ENCODE results near the gene SRP14. TPM values are rescaled to one million over a fixed set of nuclear protein-coding genes. Genes with fewer than 3 reads are reported as not detected.

SRP14 gene
- total RNA-seq, 4 donors from 2014 or later, result 105 to 163 (median 146) TPM

DNA sequence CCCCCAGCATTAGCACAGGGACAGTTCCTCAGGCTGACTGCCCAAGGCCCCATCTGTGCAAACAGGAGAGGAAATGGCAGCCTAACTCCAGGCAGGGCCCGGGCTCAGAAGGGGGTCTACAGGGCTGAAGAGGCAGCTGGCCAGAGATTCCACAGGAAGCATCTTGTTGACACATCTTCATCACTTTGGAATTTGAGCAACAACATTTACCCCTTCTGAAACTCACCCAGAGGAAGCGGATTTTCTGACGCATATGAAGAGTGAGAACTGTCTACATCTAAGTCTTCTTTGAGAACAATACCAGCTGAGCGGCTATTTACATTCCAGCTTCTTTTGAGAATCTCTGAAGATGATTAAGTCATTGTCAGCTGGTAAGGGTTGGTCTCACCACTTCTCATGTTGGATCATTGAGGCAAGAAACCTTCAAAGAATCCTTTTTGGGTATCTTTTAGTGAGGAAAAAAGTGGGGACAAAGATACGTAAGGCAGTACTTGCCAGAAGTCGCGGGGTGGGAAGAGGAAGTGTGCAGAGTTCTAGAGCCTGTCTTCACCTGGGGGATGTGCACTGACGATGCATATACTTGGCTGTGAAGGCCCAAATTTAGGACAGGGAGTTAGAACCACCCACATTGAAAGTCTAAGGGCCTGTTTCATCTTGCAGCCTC lies 25.4 kb upstream of the SRP14 start:
- Histone ChIP-seq H3K9me3 (no peaks in the 10 kb centered on the region), H3K4me1 (peaks cover 0 to 16% (median 14%) of the 10 kb centered on the region in 4 donors), H3K4me3 (no peak overlapping the region), H3K36me3 (no peaks in the 10 kb centered on the region), H3K27ac (peak overlapping the region in 2 of 4 donors; percentile 66 to 69), H3K27me3 (no peaks in the 10 kb centered on the region)
- TF ChIP-seq, protein P1, sequence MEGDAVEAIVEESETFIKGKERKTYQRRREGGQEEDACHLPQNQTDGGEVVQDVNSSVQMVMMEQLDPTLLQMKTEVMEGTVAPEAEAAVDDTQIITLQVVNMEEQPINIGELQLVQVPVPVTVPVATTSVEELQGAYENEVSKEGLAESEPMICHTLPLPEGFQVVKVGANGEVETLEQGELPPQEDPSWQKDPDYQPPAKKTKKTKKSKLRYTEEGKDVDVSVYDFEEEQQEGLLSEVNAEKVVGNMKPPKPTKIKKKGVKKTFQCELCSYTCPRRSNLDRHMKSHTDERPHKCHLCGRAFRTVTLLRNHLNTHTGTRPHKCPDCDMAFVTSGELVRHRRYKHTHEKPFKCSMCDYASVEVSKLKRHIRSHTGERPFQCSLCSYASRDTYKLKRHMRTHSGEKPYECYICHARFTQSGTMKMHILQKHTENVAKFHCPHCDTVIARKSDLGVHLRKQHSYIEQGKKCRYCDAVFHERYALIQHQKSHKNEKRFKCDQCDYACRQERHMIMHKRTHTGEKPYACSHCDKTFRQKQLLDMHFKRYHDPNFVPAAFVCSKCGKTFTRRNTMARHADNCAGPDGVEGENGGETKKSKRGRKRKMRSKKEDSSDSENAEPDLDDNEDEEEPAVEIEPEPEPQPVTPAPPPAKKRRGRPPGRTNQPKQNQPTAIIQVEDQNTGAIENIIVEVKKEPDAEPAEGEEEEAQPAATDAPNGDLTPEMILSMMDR (IDR thresholded peaks at IDR 0.05), result no peak
- TF ChIP-seq POLR2A (IDR thresholded peaks at IDR 0.05), result no peak
- peak in 2 of 3 donors; percentile 55 to 64 for DNase-seq

DNA sequence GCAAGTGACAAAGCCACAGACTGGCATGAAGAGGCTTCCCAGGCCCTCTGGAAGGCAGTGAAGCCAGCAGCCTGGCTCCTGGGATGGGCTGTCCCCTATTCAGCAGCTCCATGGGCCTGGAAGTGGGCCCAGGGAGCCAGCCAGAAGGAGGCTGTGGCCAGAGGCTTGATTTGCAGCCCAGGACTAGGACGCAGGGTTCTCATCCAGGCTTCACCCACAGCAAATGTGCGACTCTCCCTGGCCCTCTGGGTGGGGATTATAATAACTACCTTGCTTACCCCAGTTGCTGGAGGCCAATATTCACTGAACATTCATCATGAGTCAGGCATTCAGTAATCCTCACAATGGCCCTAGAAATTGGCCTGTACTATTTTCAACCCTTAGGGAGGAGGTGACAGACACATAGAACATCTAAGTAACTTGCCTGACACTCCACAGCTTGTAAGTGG lies 24.6 kb upstream of the SRP14 start:
- Histone ChIP-seq H3K36me3 (no peaks in the 10 kb centered on the region), H3K27me3 (no peaks in the 10 kb centered on the region), H3K4me3 (no peak overlapping the region), H3K9me3 (no peaks in the 10 kb centered on the region), H3K27ac (peak overlapping the region in 2 of 4 donors; percentile 66 to 69), H3K4me1 (peaks cover 0 to 10% (median 6%) of the 10 kb centered on the region in 4 donors)
- TF ChIP-seq, protein P1 (IDR thresholded peaks at IDR 0.05), result no peak
- no peak for TF ChIP-seq POLR2A (IDR thresholded peaks at IDR 0.05)
- DNase-seq, result peak in 1 of 3 donors; percentile 45

DNA sequence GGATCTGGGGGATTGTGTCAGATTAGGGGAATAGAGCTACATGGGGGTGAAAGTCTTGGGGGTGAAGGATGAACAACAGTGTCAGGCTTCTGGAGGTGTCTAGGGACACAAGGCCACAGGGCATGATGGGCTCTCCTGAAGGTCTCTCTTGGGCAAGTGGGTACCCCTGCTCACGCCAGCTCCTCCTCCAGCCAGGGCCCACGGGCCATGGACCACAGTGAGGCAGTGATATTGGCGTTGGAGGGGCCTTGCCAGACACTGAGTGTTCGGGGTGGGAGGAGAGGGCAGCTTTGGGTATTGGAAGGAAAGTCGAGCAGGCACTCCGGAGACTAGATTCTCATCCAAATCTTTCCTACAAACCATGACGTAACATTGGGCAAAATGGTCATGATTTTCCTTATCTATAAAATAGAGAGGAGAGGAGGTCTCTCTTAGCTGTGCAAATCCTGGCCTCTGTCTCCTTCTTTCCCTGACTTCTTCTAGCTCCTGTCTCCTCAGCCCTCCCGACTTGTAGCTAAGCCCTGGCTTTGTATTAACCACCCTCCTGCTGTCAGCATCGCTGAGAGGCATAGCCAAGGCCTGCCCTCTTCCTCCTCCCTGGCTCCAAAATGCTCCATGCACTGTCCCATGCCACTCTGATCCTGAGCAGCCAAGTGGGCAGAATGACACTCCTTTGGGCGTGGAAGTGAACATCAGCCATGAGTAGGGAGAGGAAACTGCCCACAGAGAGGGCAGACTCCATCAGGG lies 24.0 kb upstream of the SRP14 start:
- TF ChIP-seq POLR2A (IDR thresholded peaks at IDR 0.05), result no peak
- TF ChIP-seq, protein P1 (IDR thresholded peaks at IDR 0.05), result no peak
- Histone ChIP-seq H3K4me1 (peaks cover 0 to 10% (median 3%) of the 10 kb centered on the region in 4 donors), H3K27me3 (no peaks in the 10 kb centered on the region), H3K9me3 (no peaks in the 10 kb centered on the region), H3K4me3 (no peak overlapping the region), H3K36me3 (no peaks in the 10 kb centered on the region), H3K27ac (peak overlapping the region in 1 of 4 donors; percentile 66)
- peak in 1 of 3 donors; percentile 28 for DNase-seq

DNA sequence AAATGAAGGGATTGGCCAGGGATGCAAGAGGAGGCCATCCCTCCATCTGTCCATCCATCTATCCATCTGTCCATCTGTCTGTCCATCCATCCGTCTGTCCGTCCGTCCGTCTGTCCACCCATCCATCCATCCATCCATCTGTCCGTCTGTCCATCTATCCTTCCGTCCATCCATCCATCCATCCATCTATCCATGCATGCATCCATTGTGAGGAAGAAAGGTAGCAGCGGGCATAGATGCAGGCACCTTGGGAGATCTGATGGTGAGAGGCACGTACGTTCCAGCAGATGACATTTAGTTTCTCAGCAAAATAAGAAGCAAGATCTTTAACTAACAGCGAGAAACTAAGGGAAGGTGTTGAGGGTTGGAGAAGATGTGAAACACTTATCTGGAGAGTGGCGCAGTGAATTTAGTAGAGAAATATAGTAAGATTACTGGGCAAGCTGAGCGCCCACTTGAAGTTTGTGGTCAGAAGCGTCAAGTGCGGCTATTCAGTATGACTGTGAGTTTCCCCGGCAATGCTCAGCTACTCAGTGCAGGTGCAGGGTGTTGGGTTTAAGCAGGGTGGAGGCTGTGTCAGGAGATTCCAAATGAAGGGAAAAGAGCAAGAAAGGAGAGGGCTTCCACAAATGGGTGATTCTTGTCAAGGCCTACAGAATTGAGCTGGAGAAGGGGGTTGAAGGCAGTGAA lies 22.4 kb upstream of the SRP14 start:
- no peaks in the 10 kb centered on the region for H3K36me3 ChIP-seq
- no peaks in the 10 kb centered on the region for H3K9me3 ChIP-seq
- no peak overlapping the region for H3K4me3 ChIP-seq
- H3K27me3 ChIP-seq, result no peaks in the 10 kb centered on the region
- DNase-seq, result peak in 2 of 3 donors; percentile 47 to 50
- H3K27ac ChIP-seq, result peak overlapping the region in 1 of 4 donors; percentile 19
- H3K4me1 ChIP-seq, result peaks cover 0 to 10% (median 3%) of the 10 kb centered on the region in 4 donors
- TF ChIP-seq POLR2A (IDR thresholded peaks at IDR 0.05), result no peak
- TF ChIP-seq, protein P1 (IDR thresholded peaks at IDR 0.05), result no peak

DNA sequence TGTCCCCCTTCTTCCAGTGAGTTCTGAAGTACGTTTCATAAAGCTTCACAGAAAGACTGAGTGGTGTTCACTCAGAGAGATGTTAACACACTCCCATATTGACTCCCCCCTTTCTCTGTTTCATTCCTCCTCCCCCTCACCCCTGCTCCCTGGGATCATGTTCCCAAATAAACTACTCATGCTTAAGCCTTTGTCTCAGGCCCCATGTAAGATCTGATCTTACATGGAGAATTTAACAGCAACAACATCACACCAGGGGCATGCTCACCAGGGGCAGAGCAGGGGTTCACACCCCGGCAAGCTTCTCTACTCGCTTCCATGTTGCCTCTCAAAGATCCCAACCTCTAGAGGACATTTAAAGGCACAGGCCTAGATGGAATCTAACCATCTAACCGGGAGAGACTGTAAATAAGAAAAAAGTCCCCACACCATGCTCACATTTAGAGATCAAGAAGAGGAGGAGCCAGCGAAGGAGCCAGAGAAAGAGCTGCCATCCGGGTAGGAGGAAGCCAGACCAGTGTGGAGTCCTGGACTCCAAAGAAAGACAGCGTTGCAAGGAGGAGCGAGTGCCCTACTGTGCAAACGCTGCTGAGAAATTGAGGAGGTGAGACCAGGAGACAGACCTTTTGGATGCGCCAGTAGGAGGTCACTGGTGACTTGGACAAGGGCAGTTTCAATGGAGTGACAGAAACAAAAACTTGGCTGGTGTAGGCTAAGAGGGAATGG lies 21.4 kb upstream of the SRP14 start:
- peak in 2 of 3 donors; percentile 12 to 34 for DNase-seq
- no peak overlapping the region for H3K4me3 ChIP-seq
- H3K27ac ChIP-seq, result no peak overlapping the region
- peaks cover 0 to 15% (median 11%) of the 10 kb centered on the region in 4 donors for H3K4me1 ChIP-seq
- TF ChIP-seq, protein P1 (IDR thresholded peaks at IDR 0.05), result no peak
- TF ChIP-seq POLR2A (IDR thresholded peaks at IDR 0.05), result no peak
- no peaks in the 10 kb centered on the region for H3K27me3 ChIP-seq
- no peaks in the 10 kb centered on the region for H3K36me3 ChIP-seq
- no peaks in the 10 kb centered on the region for H3K9me3 ChIP-seq
